Left hindlimb (tissue), 1 donor: Measurements from ENCODE around the gene HOOK1.
"Not testable (repeated sequence)": the region's sequence is repeated elsewhere in the genome, so short reads cannot be mapped to it uniquely, and the experiment has no call there.

ENCODE experiments used
- DNase-seq: peaks from one replicate; pipeline ENCODE4 v3.0.0-alpha.2; 2018

Gene HOOK1

GRCh38 chr1:59897165-59897564 lies 82.4 kb downstream of the HOOK1 start:
- no peak for DNase-seq

GRCh38 chr1:59898927-59899326 lies 84.2 kb downstream of the HOOK1 start:
- DNase-seq, result no peak

- no peak for DNase-seq
Observed at GRCh38 chr1:59900640-59901039, 85.9 kb downstream of the HOOK1 start.

- no peak for DNase-seq
Observed at GRCh38 chr1:59901770-59902388, 87.1 kb downstream of the HOOK1 start.

- DNase-seq, result no peak
Observed at GRCh38 chr1:59903141-59903754, 88.5 kb downstream of the HOOK1 start.

GRCh38 chr1:59906931-59907330 lies 92.2 kb downstream of the HOOK1 start:
- no peak for DNase-seq

- no peak for DNase-seq
Observed at GRCh38 chr1:59908084-59908483, 93.3 kb downstream of the HOOK1 start.

- DNase-seq, result no peak
Observed at GRCh38 chr1:59908682-59909081, 93.9 kb downstream of the HOOK1 start.

- not testable (repeated sequence) for DNase-seq
Observed at GRCh38 chr1:59914791-59915286, 100.1 kb downstream of the HOOK1 start.

- no peak for DNase-seq
Observed at GRCh38 chr1:59915516-59915915, 100.8 kb downstream of the HOOK1 start.

GRCh38 chr1:59917026-59917784 lies 102.5 kb downstream of the HOOK1 start:
- DNase-seq, result no peak

- DNase-seq, result no peak
Observed at GRCh38 chr1:59917785-59918180, 103.0 kb downstream of the HOOK1 start.

GRCh38 chr1:59919746-59920145 lies 105.0 kb downstream of the HOOK1 start:
- no peak for DNase-seq

- not testable (repeated sequence) for DNase-seq
Observed at GRCh38 chr1:59921258-59921899, 106.6 kb downstream of the HOOK1 start.

GRCh38 chr1:59924653-59925052 lies 109.9 kb downstream of the HOOK1 start:
- no peak for DNase-seq
